IMR-90 (cell line): ENCODE results near the gene BNIP3. TPM values are rescaled to one million over a fixed set of nuclear protein-coding genes. Genes with fewer than 3 reads are reported as not detected.

Experiments used
- ATAC-seq: fragments of 200-7000 bp; cut with Tn5 transposase; 2 replicates; pipeline ENCODE4 v1.9.1; 2020; ENCODE audit warnings: low read depth, mild to moderate bottlenecking, moderate library complexity
- BruUV-seq: library from RNA; stranded (reverse); fragments of 400-500 nt; replicated peaks from 2 replicates; lab custom pipeline; 2021; lab: Mats Ljungman, UMichigan
- CTCF ChIA-PET: fragments of 300-600 bp; formaldehyde crosslinking; extraction: SDS; loops from one replicate; lab custom pipeline; 2021; ENCODE audit warnings: antibody characterized with exemption; lab: Yijun Ruan, JAX
- POLR2A ChIA-PET: fragments of 300-600 bp; sonication (Branson Sonifier 250); formaldehyde crosslinking; loops from one replicate; lab custom pipeline; 2022; ENCODE audit warnings: antibody characterized with exemption; ENCODE audit not compliant: unreplicated experiment; lab: Charles Lee
- DNase-seq: peaks from one replicate; pipeline ENCODE4 v3.0.0; 2013
- H2AFZ ChIP-seq: replicated peaks from 2 replicates; pipeline ENCODE3; 2013; ENCODE audit warnings: low read length, mild to moderate bottlenecking; ENCODE audit not compliant: poor library complexity
- H2AK5ac ChIP-seq: 2 replicates; pipeline ENCODE4 v1.6.1; 2013; ENCODE audit warnings: low read depth, low read length, inconsistent platforms
- H2AK9ac ChIP-seq: replicated peaks from 2 replicates; pipeline ENCODE3; 2013; ENCODE audit warnings: mild to moderate bottlenecking, low read depth, low read length, moderate library complexity; ENCODE audit not compliant: poor library complexity
- H2BK120ac ChIP-seq: 2 replicates; pipeline ENCODE4 v1.6.1; 2013; ENCODE audit warnings: low read depth, low read length, inconsistent platforms
- H2BK15ac ChIP-seq: 3 replicates; pipeline ENCODE4 v1.6.1; 2013; ENCODE audit warnings: low read depth, low read length, inconsistent platforms
- H2BK20ac ChIP-seq: 2 replicates; pipeline ENCODE4 v1.6.1; 2013; ENCODE audit warnings: low read depth, mild to moderate bottlenecking, inconsistent platforms, low read length, moderate library complexity
- H2BK5ac ChIP-seq: 2 replicates; pipeline ENCODE4 v1.6.1; 2013; ENCODE audit warnings: mild to moderate bottlenecking, low read depth, low read length, inconsistent platforms; ENCODE audit not compliant: poor library complexity, severe bottlenecking
- H3K14ac ChIP-seq: replicated peaks from 2 replicates; pipeline ENCODE4 v1.6.1; 2013; ENCODE audit warnings: low read depth, low read length, inconsistent platforms
- H3K18ac ChIP-seq: 2 replicates; pipeline ENCODE4 v1.6.1; 2013; ENCODE audit warnings: low read depth, low read length, control low read depth
- H3K23ac ChIP-seq: 2 replicates; pipeline ENCODE4 v1.6.1; 2013; ENCODE audit warnings: low read depth, low read length, inconsistent platforms
- H3K27ac ChIP-seq: 2 replicates; pipeline ENCODE4 v1.5.1; 2013; ENCODE audit warnings: mild to moderate bottlenecking, control low read depth, low read length; ENCODE audit not compliant: insufficient read depth
- H3K27me3 ChIP-seq: 2 replicates; pipeline ENCODE4 v1.6.1; 2013; ENCODE audit warnings: low read length; ENCODE audit not compliant: control insufficient read depth, insufficient read depth
- H3K36me3 ChIP-seq: 2 replicates; pipeline ENCODE4 v1.6.1; 2013; ENCODE audit warnings: low read length, mixed read lengths; ENCODE audit not compliant: control insufficient read depth, insufficient read depth
- H3K4ac ChIP-seq: 2 replicates; pipeline ENCODE4 v1.6.1; 2013; ENCODE audit warnings: low read depth, low read length, inconsistent platforms
- H3K4me1 ChIP-seq: 2 replicates; pipeline ENCODE4 v1.6.1; 2013; ENCODE audit warnings: low read length, mixed read lengths; ENCODE audit not compliant: control insufficient read depth, insufficient read depth
- H3K4me2 ChIP-seq: 2 replicates; pipeline ENCODE4 v1.6.1; 2013; ENCODE audit warnings: low read depth, mild to moderate bottlenecking, control low read depth, low read length, moderate library complexity
- H3K4me3 ChIP-seq: 2 replicates; pipeline ENCODE4 v1.5.1; 2013; ENCODE audit warnings: low read depth, mild to moderate bottlenecking, control low read depth, low read length, moderate library complexity; ENCODE audit not compliant: insufficient read depth
- H3K56ac ChIP-seq: 2 replicates; pipeline ENCODE4 v1.6.1; 2013; ENCODE audit warnings: low read length, inconsistent platforms; ENCODE audit not compliant: insufficient read depth; ENCODE audit errors: extremely low read depth
- H3K79me1 ChIP-seq, 2 experiments: 2 replicates each; pipeline ENCODE4 v1.6.1; 2013; ENCODE audit warnings: low read length in 2 of 2, inconsistent platforms in 1 of 2, low read depth in 1 of 2
- H3K9ac ChIP-seq: 2 replicates; pipeline ENCODE4 v1.6.1; 2013; ENCODE audit warnings: low read depth, low read length, control low read depth
- H3K9me1 ChIP-seq: 2 replicates; pipeline ENCODE4 v1.6.1; 2013; ENCODE audit warnings: low read length, inconsistent platforms; ENCODE audit not compliant: insufficient read depth
- H3K9me3 ChIP-seq: 2 replicates; pipeline ENCODE4 v1.6.1; 2013; ENCODE audit warnings: low read length; ENCODE audit not compliant: control insufficient read depth, insufficient read depth
- H4K20me1 ChIP-seq: 2 replicates; pipeline ENCODE4 v1.6.1; 2013; ENCODE audit warnings: low read length, inconsistent platforms; ENCODE audit not compliant: insufficient read depth
- H4K5ac ChIP-seq: 2 replicates; pipeline ENCODE4 v1.6.1; 2013; ENCODE audit warnings: mild to moderate bottlenecking, low read depth, low read length, control low read depth
- H4K8ac ChIP-seq, 2 experiments: 2 replicates each; pipeline ENCODE4 v1.6.1; 2013; ENCODE audit warnings: low read depth in 2 of 2, low read length in 2 of 2, control low read depth in 1 of 2, inconsistent platforms in 1 of 2
- H4K91ac ChIP-seq: 2 replicates; pipeline ENCODE4 v1.6.1; 2013; ENCODE audit warnings: low read depth, low read length, inconsistent platforms; ENCODE audit not compliant: insufficient read depth
- MAZ ChIP-seq: IDR thresholded peaks from 2 replicates; pipeline ENCODE4 v1.6.1; 2012; ENCODE audit warnings: low read depth, mild to moderate bottlenecking, low read length, improper control_type of control experiment, moderate library complexity, borderline replicate concordance
- NFE2L2 ChIP-seq: fragments of 150-350 bp; IDR thresholded peaks from 2 replicates; pipeline ENCODE4 v1.6.1; 2016; ENCODE audit warnings: low read depth, mild to moderate bottlenecking, low read length
- RCOR1 ChIP-seq: IDR thresholded peaks from 2 replicates; pipeline ENCODE4 v1.6.1; 2012; ENCODE audit warnings: mild to moderate bottlenecking, low read length, improper control_type of control experiment; ENCODE audit not compliant: insufficient replicate concordance
- SMC3 ChIP-seq: fragments of 150-350 bp; IDR thresholded peaks from 2 replicates; pipeline ENCODE4 v1.6.1; 2016; ENCODE audit warnings: low read depth, mild to moderate bottlenecking, antibody characterized with exemption, low read length, moderate library complexity
- WGBS, 2 experiments: methylation state at CpG; one replicate each; pipeline versions ENCODE4 v1.1.5 to v1.1.7; 2013; ENCODE audit warnings: missing lambda C conversion rate in 2 of 2; ENCODE audit not compliant: insufficient read length in 1 of 2; ENCODE audit errors: extremely low coverage in 2 of 2; 5-methylcytosine and 5-hydroxymethylcytosine counted together
- dilution Hi-C: fragments of 300-500 bp; cut with HindIII; formaldehyde crosslinking; loops from one replicate; pipeline ENCODE4 v1.14.3; 2018; ENCODE audit warnings: low sequenced_read_pairs; ENCODE audit not compliant: unreplicated experiment
- in situ Hi-C: fragments of 300-500 bp; cut with MboI; formaldehyde crosslinking; loops from 3 replicates; pipeline ENCODE4 v1.14.3; 2019; ENCODE audit warnings: low sequenced_read_pairs, inconsistent platforms, mixed read lengths
- intact Hi-C: fragments of 100-400 bp; cut with micrococcal nuclease; formaldehyde crosslinking; loops from 2 replicates; pipeline ENCODE4 v1.10.0; 2022
- polyA plus RNA-seq, 3 experiments: library from polyadenylated mRNA; depleted of rRNA; stranded (reverse); fragments of >200 nt; gene quantifications; 2 replicates each; pipeline ENCODE4 v1.2.3, GENCODE V29; 2012; ENCODE audit warnings: low replicate concordance in 1 of 3
- total RNA-seq: library from RNA; depleted of rRNA; stranded (reverse); fragments of >200 nt; gene quantifications from 2 replicates; pipeline ENCODE4 v1.2.3, GENCODE V29; 2012
- TF ChIP-seq, protein P1 (sequence below): fragments of 150-350 bp; IDR thresholded peaks from 2 replicates; pipeline ENCODE4 v1.6.1; 2017; ENCODE audit warnings: mild to moderate bottlenecking, antibody characterized with exemption, low read length, low read depth
- TF ChIP-seq, protein P2 (sequence below): conservative IDR thresholded peaks from 2 replicates; pipeline ENCODE4 v1.5.1; 2012; ENCODE audit warnings: mild to moderate bottlenecking, low read depth, low read length, improper control_type of control experiment

Gene BNIP3
- total and polyA plus RNA-seq, 2 of the 4 experiments (the other 2 are of a cell fraction), result 134 to 211 TPM

DNA sequence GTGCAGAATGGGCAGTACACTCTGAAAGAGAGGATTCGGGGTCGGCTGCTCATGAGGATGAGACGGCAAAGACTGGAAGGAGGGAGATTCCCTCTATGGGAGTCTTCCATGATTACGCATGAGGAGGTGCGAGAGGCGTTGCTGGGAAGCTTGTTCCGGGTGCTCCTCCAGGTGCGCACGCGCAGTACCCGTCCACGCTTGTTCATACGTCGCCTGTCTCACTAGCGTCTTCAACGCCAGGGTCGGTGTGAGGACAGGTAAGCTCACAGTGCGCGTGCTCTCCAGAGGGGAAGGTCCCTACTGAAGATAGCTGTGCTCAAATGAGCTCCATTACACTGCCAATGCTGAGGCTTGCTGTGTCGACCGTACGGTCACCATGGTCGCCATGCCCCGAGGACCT, 39.3 kb upstream of the BNIP3 start:
- no peak overlapping the region for H3K27ac ChIP-seq

More for the DNA sequence above, 39.3 kb upstream of the BNIP3 start:
- Histone ChIP-seq H3K9me3 (no peaks in the 10 kb centered on the region), H3K79me1 (no peaks in the 10 kb centered on the region), H2BK15ac (no peak overlapping the region), H2AFZ (no peak overlapping the region), H3K18ac (no peak overlapping the region), H3K36me3 (no peaks in the 10 kb centered on the region), H4K91ac (no peak overlapping the region), H2BK120ac (no peak overlapping the region), H3K9ac (no peak overlapping the region), H2BK5ac (no peak overlapping the region), H4K8ac (no peak overlapping the region), H2AK5ac (no peak overlapping the region), H2AK9ac (no peak overlapping the region), H3K4me3 (no peak overlapping the region), H3K4me2 (no peak overlapping the region), H4K20me1 (no peaks in the 10 kb centered on the region), H3K4me1 (no peaks in the 10 kb centered on the region), H3K9me1 (no peaks in the 10 kb centered on the region), H3K27me3 (peaks cover 32% of the 10 kb centered on the region; the same call in 1 of the 2 replicates), H3K23ac (no peak overlapping the region), H3K4ac (no peak overlapping the region), H3K14ac (no peak overlapping the region), H3K56ac (no peak overlapping the region), H4K5ac (no peak overlapping the region), H2BK20ac (no peak overlapping the region)
- in situ Hi-C loops, result loop anchor here (5.0 to 25.0 kb wide), 2 partner anchors 134 to 1834 kb away; no protein-coding TSS in a partner anchor
- dilution Hi-C loops, result no loop called here
- ATAC-seq, result no peak
- 93% methylated on average over 19 of the region's 24 CpGs; no CpG with 5 or more reads in 1 of the 2 experiments for WGBS, 2 experiments
- no peak for DNase-seq
- intact Hi-C loops, result loop anchor here (5.0 kb wide), 1 partner anchor 119 kb away; the partner anchor contains the start of gene PPP2R2D
- CTCF ChIA-PET, result no interaction called here
- TF ChIP-seq SMC3 (no peak), MAZ (no peak), NFE2L2 (no peak), RCOR1 (no peak)
- TF ChIP-seq, protein P1, sequence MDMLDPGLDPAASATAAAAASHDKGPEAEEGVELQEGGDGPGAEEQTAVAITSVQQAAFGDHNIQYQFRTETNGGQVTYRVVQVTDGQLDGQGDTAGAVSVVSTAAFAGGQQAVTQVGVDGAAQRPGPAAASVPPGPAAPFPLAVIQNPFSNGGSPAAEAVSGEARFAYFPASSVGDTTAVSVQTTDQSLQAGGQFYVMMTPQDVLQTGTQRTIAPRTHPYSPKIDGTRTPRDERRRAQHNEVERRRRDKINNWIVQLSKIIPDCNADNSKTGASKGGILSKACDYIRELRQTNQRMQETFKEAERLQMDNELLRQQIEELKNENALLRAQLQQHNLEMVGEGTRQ, result no peak
- TF ChIP-seq, protein P2, sequence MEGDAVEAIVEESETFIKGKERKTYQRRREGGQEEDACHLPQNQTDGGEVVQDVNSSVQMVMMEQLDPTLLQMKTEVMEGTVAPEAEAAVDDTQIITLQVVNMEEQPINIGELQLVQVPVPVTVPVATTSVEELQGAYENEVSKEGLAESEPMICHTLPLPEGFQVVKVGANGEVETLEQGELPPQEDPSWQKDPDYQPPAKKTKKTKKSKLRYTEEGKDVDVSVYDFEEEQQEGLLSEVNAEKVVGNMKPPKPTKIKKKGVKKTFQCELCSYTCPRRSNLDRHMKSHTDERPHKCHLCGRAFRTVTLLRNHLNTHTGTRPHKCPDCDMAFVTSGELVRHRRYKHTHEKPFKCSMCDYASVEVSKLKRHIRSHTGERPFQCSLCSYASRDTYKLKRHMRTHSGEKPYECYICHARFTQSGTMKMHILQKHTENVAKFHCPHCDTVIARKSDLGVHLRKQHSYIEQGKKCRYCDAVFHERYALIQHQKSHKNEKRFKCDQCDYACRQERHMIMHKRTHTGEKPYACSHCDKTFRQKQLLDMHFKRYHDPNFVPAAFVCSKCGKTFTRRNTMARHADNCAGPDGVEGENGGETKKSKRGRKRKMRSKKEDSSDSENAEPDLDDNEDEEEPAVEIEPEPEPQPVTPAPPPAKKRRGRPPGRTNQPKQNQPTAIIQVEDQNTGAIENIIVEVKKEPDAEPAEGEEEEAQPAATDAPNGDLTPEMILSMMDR, result no peak
- no TSS peak for BruUV-seq
- POLR2A ChIA-PET, result no interaction called here
